GM12801 (cell line): Measurements from ENCODE around the gene RNU11.

Experiments
- CTCF ChIP-seq: IDR thresholded peaks from one replicate; pipeline ENCODE4 v1.5.1; 2011; ENCODE audit warnings: control low read depth; ENCODE audit not compliant: insufficient read length; ENCODE audit errors: extremely low read depth

The RNU11 gene

DNA sequence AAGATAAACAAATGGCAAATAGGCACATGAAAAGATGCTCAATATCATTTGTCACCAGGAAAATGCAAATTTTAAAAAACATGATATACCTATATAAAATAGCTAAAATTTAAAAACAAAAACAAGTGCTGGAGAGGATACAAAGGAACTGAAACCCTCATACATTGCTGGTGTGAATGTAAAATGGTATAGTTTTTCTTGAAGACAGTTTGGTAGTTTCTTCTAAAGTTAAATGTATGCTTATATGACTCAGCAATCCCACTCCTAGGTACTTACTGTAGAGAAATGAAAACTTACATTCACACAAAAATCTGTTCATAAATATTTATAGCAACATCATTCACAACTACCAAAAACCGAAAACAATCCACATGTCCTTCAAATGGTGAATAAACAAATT lies 16.7 kb upstream of the RNU11 start:
- no peak for TF ChIP-seq CTCF

GRCh38 chr1:28632560-28632959 lies 15.8 kb upstream of the RNU11 start:
- no peak for TF ChIP-seq CTCF

- TF ChIP-seq CTCF: no peak
Observed at GRCh38 chr1:28640766-28641165, 7.6 kb upstream of the RNU11 start.

- no peak for TF ChIP-seq CTCF
Observed at GRCh38 chr1:28642056-28642846, 6.1 kb upstream of the RNU11 start.

DNA sequence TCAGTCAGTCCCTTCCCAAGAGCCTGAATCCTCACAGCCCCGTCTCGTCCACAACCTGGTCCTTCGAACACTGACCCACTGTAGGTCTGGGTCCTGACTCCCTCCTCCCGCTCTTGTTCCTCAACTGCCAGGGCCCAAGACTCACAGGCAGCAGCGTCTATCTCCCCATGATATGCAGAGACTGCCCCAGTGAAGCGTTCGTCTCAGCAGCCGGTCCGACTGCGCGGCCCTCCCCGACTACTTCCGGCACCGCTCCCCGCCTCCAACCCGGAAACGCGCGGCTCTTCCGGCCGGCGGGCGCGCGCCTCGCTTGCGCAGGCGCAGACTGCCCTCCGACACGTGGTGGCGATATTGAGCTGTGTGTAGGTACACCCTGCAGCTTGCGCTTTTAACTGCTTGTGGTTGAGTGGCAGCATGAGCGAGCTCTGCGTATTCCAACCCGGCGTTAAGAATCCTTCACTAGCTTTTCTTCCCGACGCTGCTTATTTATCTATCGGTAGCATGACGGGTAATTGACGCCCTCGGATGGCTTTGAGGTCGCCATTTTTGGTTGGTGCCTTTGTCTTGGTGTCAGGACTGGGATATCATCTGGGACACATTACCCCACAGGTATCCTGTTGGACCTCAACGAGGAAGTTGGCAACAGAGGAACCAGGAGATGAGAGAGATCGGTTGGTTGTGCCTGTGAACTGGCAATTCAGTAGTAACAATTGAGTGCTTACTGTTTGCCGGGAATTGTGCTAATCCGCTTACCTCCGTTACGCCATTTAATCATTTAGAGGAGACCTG lies 5.4 kb upstream of the RNU11 start, which contains the start of gene TAF12:
Gene TAF12, minus strand, starts transcription at position 221 of the 789 bp plus-strand sequence. CDS start 20,986 bp downstream, outside the sequence.
- TF ChIP-seq CTCF: no peak

DNA sequence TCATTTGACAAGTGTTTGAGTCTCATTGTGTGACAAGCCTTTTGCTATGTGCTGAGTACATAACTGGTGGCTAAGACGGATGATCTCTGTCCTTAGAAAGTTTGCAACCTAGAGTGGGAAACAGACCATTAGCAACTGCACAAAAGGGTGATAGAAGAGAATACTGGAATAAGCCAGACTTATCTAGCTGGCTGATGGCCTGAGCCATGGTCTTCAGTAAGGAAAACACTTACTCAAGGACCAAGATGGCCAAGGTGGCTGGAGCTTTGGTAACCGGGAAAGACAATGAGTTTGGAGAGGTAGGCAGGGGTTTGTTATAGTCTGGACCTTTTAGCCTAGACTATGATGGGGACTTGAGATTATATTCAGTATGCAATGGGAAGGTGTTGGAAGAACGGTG lies 3.9 kb upstream of the RNU11 start:
- TF ChIP-seq CTCF: no peak

DNA sequence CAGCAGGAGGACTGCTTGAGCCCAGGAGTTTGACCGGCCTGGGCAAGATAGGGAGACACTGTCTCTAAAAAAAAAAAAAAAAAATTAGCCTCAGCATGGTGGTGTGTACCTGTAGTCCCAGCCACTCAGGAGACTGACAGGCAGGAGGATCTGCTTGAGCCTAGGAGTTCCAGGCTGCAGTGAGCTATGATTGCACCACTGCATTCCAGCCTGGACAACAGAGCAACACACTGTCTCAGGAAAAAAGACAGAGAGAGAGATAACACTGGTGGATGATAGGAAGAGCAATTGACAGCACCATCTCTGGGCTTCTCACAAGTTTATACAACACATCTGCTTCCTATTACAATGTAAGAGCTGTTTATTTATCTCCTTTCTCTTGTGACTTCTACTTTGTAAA lies 2.4 kb upstream of the RNU11 start:
- no peak for TF ChIP-seq CTCF
